Superior temporal gyrus (tissue), 1 donor: Measurements from ENCODE around the gene STK38.

Experiments used
- DNase-seq: peaks from one replicate; pipeline ENCODE4 v3.0.0-alpha.2; 2016; ENCODE audit errors: extremely low spot score

The STK38 gene

DNA sequence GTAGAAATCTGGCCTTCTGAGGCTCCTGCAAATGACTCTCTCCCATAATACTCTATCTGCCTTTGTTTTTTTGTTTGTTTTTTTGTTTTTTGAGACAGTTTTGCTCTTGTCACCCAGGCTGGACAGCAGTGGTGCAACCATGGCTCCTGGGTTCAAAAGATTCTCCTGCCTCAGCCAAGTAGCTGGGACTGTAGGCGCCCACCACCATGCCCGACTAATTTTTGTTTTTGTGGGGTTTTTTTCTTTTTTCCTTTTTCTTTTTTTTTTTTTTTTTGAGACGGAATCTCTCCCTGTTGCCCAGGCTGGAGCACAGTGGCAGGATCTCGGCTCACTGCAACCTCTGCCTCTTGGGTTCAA is 16.6 kb upstream of the STK38 start:
- no peak for DNase-seq

DNA sequence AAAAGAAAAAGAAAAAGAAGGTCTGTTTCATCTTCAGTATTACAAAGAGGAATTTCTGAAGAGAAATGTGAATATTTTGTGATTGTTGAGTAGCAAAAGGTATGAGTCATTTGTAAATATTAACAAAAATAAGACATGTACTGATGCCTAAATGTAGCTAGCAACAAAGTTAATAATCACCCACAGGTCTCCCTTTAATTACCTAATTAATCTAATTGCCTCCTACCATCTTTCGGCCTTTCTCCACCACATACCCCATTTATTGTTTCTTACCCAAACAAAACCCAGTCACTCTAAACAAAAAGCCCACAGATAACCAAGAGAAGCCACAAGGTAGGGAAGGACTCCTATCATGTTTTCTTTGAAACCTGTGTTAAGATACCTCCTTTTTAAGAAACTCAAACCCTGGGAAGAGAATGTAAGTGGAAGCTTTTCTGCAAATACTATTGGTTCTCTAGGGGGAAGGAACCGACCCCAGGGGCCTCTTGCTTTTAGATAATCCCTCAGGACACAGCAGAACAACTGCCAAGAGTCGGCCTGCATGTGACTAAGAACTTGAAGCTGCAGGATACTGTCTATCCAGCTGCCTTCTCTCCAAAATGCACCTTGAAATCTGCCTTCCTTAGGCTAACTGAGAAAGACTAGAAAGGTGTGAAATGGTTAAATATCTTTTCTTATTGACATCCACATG is 16.1 kb upstream of the STK38 start:
- no peak for DNase-seq

DNA sequence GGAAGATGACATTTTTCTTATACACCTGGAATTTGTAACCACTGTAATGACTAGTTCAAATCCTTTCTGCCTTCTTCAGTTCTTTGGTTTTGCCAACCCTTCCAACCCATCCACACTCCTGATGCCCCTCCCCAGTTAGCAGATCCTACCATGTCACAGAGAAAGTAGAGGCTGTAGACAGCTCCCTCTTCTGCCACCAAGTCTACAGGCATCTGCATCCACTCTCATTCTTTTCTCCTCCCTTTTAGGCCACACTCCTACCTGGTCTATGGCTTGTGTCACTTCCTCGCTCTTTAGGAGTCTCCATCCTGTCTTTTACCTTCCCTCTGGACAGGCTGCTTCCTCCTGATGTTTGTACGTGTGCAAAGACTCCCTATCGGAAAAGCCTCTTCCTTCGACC is 13.5 kb upstream of the STK38 start:
- DNase-seq = no peak

DNA sequence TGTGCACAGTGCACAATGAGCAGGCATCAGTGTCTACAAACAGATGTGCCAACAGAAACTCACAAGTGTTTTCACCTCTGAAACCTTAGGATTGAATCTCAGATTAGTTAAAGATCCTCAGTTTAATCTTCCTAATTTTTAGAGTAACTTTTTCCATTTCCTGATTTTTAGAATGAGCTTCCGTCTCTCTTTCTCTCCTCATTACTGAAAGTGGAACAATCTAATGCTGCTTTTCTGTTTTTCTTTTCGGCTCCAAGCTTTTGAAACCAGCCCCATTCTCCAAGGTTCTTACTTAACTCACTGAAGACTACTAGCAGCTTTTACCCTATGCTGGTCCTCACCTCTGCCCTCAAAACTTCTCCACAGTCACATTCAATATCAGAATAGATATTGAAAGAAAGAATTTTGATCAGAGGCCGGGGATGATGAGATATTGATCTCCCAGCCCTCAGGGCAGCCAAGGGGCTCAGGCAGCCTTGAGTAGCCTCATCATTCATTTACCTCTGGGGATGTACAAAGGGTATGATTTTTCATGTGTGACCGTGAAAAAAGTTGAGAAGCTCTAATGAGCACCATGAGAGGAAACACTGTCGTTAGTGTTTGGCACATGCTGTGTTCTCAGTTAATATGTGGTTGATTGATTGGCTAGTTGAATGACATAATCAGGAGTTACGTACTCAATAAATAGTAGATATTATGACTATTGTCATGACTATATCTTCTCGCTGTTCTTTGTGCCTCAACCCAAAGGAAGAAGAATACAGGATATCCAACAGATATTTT is 11.9 kb upstream of the STK38 start:
- no peak for DNase-seq

GRCh38 chr6:36556281-36556680 is 9.0 kb upstream of the STK38 start:
- no peak for DNase-seq

- no peak for DNase-seq
Measured at GRCh38 chr6:36555750-36556252, 8.5 kb upstream of the STK38 start.

DNA sequence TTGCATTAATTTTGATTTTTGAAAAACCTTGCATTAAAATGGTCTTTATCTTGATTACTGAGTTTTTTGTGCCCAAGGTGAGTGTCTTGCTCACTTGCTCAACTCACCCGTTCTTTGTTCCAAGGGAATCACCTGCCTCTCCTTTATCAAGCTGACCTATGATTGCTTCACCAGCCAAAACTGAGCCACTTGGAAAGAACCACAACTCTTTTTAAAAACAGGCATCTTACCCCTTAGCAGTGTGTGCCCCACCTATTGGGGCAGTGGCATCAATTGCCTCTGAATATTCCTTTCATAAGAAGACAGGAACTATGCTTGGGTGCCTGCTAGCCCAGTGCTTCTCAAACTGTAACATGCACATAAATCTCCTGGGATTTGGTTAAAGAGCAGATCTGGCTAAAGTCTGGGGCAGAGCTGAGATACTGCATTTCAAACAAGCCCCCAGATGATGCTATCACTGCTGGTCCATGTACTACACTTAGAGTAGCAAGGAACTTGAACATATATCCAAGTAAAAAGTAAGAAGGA is 3.3 kb upstream of the STK38 start:
- DNase-seq = no peak

- DNase-seq = no peak
Measured at GRCh38 chr6:36548401-36548743, 1.1 kb upstream of the STK38 start.

GRCh38 chr6:36547646-36548400 is 544 bp upstream of the STK38 start:
- DNase-seq = no peak

DNA sequence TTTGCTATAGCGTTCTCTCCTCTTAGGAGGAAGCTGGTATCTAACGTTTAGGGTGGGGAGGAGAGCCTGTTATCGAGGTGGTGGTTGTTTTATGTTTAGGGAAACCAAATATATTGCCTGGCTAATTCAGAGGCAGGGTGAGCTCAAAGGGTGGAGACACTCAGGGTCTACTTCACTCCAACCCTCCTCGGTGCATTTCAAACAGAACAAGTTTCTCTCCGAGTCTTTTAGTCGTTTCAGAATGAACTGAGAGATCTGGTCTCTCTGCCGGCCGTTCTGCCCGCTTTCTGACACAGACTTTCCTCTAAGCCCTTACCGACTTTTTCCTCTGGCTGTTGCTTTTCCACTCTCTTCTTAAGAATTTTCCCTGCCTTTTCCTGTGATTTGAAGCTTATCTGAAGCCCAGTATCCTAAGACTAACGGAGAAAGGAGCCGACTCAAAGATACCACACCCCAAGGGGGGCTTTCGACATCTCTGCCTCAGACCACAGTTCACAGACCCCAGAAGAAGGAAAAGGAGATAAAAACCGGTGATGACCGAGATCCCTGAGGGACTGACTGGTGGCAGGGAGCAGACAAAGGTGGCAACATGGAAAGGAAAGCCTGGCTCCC is 865 bp downstream of the STK38 start:
- DNase-seq = peak; percentile 39

GRCh38 chr6:36545767-36546307 is 1.4 kb downstream of the STK38 start:
- peak; percentile 19 for DNase-seq

DNA sequence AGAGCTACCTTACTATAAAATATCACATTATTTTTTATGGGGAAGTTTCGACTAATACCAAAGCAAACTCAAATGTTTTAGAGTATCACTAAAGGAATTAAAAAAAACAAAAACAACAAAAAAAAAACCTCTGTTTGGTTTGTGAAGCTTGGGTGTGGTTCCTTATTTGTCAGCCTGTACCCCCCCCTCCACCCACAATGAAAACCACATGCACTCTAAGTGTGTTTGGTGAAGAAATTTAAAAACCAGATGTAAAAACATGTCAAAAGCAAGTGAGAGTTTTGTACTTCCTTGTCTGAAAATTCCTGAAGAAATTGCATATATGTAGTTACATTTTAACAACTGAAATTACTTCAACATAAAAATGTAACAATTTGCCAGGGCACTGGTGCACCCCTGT is 3.1 kb downstream of the STK38 start:
- no peak for DNase-seq

GRCh38 chr6:36542041-36542440 is 5.2 kb downstream of the STK38 start:
- DNase-seq = no peak

DNA sequence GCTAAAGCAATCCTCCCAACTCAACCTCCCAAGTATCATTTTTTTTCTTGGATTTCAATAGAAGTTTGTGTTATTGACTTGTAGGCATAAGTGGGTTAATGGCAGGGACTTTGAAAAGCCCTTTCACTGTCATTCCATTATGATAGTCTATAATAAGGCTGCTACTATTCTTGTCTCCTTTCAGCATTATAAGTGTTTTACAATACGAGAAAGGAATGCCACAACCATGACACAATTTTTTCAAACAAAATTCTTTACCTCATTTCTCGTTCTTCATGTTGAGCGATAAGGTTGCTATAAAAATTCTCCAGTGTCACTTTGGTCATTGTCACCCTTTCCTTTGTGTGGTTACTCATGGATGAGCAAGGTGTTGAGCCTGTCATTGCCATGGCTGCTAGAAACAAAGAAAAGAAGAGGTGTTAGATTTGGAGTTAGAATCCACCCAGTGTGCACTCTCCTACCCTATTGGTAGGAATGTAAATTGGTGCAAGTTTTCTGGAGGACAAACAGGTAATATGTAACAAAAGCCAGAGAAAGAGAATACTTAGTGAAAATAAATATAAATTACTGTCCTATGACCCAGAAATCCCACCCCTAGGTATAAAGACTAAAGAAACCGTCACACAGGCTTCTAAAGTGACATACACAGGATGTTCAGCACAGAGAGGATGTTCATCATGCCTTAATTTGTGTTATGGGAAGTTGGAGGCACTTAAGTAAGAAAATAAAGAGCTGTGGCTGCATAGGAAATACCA is 7.3 kb downstream of the STK38 start:
- DNase-seq = no peak

- DNase-seq = no peak
Measured at GRCh38 chr6:36536873-36537547, 10.3 kb downstream of the STK38 start.

- DNase-seq = no peak
Measured at GRCh38 chr6:36533321-36533720, 14.0 kb downstream of the STK38 start.

DNA sequence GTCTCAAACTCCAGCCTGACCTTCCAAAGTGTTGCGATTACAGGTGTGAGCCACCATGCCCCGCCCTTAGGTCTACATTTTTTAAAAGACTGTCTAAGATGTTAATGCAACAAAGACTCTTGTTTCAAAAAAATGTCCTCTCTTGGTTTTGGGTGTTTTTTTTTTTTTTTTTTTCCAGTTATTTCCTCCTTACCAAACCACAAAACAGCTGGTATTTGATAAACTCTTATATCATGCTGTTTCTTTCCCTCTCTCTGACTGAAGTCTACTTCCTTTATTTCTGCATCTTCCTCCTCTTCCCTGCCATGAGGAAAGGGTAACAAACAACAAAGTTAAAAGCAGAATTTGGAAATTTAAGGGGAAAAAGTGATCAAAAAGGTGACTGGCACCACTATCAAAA is 21.2 kb downstream of the STK38 start:
- DNase-seq = no peak

- DNase-seq = no peak
Measured at GRCh38 chr6:36525346-36525745, 21.9 kb downstream of the STK38 start.

DNA sequence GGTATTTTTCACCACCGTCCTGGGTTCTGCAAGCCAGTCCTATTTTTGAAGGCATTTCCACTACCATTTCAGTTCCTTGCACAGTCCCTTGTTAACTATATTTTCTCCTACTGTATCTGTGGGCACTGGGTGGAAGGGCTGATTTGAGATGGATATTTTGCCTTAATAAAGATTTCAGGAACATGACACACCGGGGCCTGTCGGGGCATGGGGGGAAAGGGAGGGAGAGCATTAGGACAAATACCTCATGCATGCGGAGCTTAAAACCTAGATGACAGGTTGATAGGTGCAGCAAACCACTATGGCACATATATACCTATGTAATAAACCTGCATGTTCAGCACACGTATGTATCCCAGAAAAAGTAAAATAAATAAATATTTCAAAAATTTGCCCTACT is 22.4 kb downstream of the STK38 start:
- DNase-seq = no peak

DNA sequence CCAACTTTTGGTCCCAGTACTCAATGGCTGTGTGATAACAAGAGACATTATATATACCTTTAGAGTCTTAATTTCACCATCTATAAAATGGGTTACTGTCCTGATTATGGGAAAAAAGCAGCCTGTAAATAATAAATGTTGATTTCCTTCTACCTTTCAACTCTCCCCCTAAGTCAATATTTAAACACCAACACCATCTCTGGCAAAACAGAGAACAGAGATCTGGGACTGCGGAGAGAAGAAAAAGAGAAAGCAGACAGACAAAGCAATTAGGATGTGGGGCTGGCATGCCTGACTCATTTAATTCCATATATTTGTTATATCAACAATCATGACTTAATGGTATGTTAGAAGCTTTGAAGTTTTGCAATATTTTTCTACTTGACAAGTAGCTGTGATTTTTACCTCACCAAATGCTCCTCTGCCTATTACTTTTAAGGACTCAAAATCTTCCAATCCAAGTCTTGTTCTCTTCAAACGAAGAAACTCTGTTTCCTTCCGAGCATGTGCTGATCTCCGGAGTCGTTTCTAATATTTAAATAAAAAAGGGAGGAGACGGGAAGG is 23.3 kb downstream of the STK38 start:
- DNase-seq = no peak
